Smooth muscle cell of the pulmonary artery (primary cell): ENCODE results near the gene CENATAC. TPM values are rescaled to one million over a fixed set of nuclear protein-coding genes. Genes with fewer than 3 reads are reported as not detected.

Source experiments
- total RNA-seq: library from RNA; depleted of rRNA; stranded (reverse); fragments of >200 nt; gene quantifications from 2 replicates; pipeline ENCODE4 v1.2.3, GENCODE V29; 2014

The CENATAC gene, protein sequence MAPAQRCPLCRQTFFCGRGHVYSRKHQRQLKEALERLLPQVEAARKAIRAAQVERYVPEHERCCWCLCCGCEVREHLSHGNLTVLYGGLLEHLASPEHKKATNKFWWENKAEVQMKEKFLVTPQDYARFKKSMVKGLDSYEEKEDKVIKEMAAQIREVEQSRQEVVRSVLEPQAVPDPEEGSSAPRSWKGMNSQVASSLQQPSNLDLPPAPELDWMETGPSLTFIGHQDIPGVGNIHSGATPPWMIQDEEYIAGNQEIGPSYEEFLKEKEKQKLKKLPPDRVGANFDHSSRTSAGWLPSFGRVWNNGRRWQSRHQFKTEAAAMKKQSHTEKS
- total RNA-seq, result 15.1 and 19.9 TPM in 2 replicates

DNA sequence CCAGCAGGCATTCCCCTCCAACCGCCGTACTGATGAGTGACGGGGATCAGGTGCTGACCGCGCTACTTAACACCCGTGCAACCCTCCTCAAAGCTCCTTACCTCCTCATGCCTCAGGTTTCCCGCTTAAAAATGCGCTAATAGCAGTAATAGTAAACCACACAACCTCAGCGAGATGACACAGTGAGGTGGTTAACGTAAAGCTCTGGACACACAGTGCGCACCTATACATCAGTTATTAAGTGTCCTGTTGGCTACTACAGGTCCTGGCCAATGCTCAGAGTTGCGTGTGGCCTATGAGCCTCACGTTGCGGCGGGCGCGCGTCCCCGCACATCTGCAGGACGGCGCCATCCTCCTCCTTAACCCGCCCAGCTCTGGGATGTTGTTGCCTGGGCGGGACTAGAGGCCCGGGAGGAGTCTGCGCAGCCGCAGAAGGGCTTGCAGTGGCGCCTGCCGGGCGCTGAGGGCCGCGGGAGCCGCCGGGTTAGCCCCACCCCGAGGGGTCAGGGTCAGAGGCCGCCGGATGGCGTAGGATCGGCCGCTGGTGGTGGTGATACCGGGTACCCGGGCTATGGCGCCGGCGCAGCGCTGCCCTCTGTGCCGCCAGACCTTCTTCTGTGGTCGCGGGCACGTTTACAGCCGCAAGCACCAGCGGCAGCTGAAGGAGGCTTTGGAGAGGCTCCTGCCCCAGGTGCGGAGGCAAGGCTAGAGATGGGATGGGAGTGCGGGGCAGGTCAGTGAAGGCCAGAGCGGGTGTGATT is at the start of gene CENATAC:
CENATAC (plus strand) TSS at position 512 of the 761 bp plus-strand sequence; CDS start at position 572, 60 bp downstream.

DNA sequence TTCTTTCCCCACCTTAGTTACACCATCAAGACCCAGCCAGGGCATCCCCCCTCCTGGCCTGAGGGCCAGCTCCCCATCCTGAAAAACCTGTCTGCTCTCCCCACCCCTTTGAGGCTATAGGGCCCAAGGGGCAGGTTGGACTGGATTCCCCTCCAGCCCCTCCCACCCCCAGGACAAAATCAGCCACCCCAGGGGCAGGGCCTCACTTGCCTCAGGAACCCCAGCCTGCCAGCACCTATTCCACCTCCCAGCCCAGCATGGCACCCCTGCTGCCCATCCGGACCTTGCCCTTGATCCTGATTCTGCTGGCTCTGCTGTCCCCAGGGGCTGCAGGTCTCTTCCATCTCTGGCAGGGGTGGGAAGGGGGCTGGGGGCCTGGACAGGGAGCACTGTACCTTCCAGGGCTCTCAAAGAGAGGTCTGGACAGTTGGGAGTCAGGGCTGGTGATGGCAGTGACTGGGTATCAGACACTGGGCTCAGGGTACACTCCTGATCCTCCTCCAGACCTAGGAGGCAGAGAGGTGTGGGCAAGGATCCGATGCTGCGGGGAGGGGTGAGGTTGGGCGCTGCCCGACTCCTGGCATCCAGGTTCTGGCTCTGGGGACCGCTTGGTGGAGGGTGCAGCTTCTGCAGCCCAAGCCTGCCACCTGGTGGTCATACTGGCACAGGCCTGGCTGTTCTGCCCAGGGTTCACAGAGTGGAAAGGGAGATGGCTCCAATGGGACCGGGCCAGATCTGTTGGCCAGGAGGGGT is 41.7 kb upstream of the CENATAC start, which contains the start of gene UPK2:
UPK2 (plus strand) TSS at position 205 of the 753 bp plus-strand sequence; CDS start at position 258, 53 bp downstream.

DNA sequence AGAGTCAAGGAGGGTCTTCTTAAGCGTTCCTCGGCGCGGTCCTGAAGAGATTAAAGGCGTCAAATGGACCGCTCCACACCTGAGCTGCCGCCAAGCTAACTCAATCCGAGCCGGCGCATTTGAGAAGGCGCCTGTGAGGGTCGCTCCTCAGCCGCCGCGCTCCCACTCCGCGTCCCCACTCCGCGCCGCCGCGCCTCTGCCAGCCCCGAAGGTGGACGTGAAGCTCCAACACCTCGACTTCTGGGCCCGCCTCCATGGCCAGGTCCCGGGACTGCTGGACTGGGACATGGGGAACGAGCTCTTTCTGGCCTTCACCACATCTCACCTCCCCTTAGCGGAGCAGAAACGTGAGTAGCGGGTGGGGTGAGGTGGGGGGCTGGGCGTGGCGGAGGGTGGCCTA is 26.3 kb upstream of the CENATAC start, which contains the start of gene FOXR1:
FOXR1 (plus strand) TSS at position 116 of the 400 bp plus-strand sequence; CDS start at position 287, 171 bp downstream.

DNA sequence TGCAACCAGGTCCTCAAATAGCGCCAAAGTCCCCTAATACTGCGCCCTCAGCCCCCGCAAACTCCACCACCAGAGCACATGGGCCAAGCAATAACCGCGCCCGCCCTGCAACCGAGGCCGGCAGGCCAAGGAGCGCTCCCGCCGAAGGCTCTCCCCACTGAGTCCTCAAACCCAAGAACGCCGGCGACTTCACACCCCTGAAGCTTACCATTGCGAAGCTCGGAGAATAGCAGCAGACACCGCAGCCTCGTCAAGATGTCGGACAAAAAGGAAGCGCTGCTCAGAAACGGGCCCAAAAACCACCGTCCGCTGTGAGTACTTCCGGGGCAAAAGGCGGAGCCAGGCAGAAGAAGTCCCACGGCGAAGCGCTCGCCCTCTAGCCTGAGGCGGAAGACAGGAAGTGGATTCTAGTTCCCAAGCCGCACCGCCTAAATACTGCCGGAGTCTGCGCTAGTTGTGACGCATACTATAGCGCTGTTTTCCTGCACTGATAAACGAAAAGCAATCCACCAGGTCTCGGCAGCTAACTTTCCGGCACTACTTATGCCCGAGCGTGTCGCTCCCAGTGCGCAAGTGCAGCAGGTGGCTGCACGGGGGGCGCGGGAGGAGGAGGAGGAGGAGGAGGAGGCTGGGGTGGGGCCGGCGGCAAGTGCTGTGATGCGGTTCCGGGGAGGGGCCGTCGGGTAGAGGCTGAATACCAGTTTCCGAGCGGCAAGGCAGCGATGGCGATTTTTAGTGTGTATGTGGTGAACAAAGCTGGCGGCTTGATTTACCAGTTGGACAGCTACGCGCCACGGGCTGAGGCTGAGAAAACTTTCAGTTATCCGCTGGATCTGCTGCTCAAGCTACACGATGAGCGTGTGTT is 20.4 kb downstream of the CENATAC start, which contains the start of the genes RPS25 and TRAPPC4:
RPS25 (minus strand) TSS at position 270 of the 865 bp plus-strand sequence; CDS start at position 211, 59 bp downstream.
TRAPPC4 (plus strand) TSS at position 693 of the 865 bp plus-strand sequence; CDS start at position 723, 30 bp downstream.

DNA sequence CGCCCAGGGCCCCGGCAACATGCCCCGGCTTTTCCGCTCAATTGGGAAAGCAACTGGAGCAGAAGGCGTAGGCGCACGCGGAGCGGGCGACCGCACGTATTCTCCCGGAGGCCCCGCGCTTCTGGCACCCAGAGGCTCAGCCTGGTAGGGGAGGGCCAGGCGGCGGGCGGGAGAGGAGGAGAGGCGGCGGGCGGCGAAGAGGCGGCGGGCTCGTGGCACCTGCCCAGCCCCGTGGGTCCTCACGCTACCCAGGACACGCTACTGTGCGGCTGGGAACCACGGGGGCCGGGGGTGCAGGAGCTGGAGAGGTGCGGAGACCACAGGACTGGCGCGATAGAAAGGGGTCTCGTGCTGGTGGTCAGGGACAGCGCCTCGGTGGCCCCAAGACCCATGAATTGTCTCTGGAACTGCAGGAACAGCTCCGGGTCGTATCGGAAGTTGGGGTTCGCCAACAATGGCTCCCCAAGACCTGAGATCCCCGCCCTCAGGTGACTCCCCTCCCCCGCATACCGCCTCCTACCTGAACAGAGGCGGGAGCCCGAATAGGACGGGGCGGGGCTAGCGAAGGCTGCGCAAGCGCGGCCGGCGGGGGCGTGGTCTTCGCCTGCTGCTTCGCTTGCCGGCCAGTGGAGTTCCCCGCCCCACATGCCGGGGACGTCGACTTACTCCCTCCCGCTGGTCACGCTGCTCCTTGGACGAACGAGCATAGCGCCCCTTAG is 32.5 kb downstream of the CENATAC start, which contains the start of gene SLC37A4:
SLC37A4 (minus strand) TSS at position 549 of the 719 bp plus-strand sequence.

DNA sequence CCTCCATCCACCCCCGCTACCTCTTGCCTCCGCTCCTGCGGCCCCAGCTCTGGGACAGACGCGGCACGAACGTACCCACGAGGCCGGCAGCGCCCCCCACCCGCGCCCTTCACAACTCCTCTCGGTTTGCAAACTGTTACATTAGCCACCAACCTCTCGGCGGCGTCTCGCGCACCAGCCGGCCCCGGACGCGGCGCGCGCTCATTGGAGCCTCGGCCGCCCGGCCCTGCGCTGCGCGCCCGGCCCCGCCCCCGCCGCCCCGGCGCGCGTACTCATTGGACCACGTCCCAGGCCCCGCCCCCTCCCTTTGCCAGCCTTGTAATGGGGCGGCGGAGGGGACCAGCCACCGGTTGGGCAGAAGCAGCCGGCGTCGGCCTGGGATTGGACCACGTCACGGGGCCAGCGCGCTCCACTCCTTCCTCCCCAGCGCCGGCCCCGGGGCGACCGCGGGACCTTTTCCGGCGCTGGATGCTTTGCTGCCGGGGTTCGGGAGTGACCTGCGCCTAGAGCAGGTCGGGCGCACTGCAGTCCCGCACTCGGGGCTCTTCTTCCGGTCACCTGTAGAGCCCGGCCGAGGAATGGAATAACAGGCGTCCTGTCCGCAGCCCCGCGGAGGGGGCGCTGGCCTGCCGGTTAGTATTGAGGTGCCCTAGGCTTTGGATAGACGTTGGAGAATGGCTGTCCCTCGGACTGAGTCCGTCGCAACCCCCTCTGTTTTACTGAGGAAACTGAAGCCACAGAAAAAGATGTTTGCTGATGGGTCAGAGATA is 59.2 kb downstream of the CENATAC start, which contains the start of gene HYOU1:
HYOU1 (minus strand) TSS at position 206 of the 770 bp plus-strand sequence. CDS start 1,045 bp downstream, outside the sequence.

Other genes with a start within 250 kb of the CENATAC start
- gene DDX6, start 207.0 kb upstream of the CENATAC start, total RNA-seq, result 130 and 153 TPM in 2 replicates
- not detected in 2 replicates for gene CXCR5, start 114.2 kb upstream of the CENATAC start, total RNA-seq
- gene BCL9L, start 72.2 kb upstream of the CENATAC start, total RNA-seq, result 59.4 and 59.8 TPM in 2 replicates
- not detected in 2 replicates for gene UPK2, start 41.8 kb upstream of the CENATAC start, total RNA-seq
- gene FOXR1, start 26.4 kb upstream of the CENATAC start, total RNA-seq, result not detected in 2 replicates
- gene RPS25, start 20.2 kb downstream of the CENATAC start, total RNA-seq, result 196 and 318 TPM in 2 replicates
- gene TRAPPC4, start 20.6 kb downstream of the CENATAC start, total RNA-seq, result 71.3 and 76.6 TPM in 2 replicates
- gene SLC37A4, start 32.7 kb downstream of the CENATAC start, total RNA-seq, result 9.2 and 10.3 TPM in 2 replicates
- gene HYOU1, start 59.1 kb downstream of the CENATAC start, total RNA-seq, result 152 and 198 TPM in 2 replicates
- 27.8 and 35.3 TPM in 2 replicates for gene VPS11, start 69.7 kb downstream of the CENATAC start, total RNA-seq
- gene HMBS, start 86.7 kb downstream of the CENATAC start, total RNA-seq, result 7.7 and 12.6 TPM in 2 replicates
- gene DPAGT1, start 103.7 kb downstream of the CENATAC start, total RNA-seq, result 37.1 and 42.5 TPM in 2 replicates
- gene C2CD2L, start 109.2 kb downstream of the CENATAC start, total RNA-seq, result 4.1 and 8.5 TPM in 2 replicates
- gene HINFP, start 123.4 kb downstream of the CENATAC start, total RNA-seq, result 17.1 and 21.2 TPM in 2 replicates
- gene ABCG4, start 150.9 kb downstream of the CENATAC start, total RNA-seq, result 0.40 and 1.0 TPM in 2 replicates
- gene NLRX1, start 170.6 kb downstream of the CENATAC start, total RNA-seq, result 23.8 and 29.7 TPM in 2 replicates
- not detected in 2 replicates for gene NHERF4, start 187.3 kb downstream of the CENATAC start, total RNA-seq
- gene CBL, start 208.2 kb downstream of the CENATAC start, total RNA-seq, result 11.9 and 16.2 TPM in 2 replicates